ENCODE measurements around the gene SFMBT1.

DNA sequence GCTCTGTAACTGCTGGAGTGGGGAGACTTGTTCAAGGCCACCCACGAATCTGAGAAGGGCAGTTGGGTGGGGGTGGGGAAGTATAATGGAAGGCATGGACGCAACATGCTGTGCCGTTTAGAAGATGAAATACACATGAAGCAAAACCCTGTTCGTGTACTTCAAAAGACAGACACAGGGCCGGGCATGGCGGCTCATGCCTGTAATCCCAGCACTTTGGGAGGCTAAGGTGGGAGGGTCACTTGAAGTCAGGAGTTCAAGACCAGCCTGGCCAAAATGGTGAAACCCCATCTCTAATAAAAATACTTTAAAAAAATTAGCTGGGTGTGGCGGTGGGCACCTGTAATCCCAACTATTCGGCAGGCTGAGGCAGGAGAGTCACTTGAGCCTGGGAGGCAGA is 36.9 kb upstream of the SFMBT1 start:
- TF ChIP-seq, protein P1, sequence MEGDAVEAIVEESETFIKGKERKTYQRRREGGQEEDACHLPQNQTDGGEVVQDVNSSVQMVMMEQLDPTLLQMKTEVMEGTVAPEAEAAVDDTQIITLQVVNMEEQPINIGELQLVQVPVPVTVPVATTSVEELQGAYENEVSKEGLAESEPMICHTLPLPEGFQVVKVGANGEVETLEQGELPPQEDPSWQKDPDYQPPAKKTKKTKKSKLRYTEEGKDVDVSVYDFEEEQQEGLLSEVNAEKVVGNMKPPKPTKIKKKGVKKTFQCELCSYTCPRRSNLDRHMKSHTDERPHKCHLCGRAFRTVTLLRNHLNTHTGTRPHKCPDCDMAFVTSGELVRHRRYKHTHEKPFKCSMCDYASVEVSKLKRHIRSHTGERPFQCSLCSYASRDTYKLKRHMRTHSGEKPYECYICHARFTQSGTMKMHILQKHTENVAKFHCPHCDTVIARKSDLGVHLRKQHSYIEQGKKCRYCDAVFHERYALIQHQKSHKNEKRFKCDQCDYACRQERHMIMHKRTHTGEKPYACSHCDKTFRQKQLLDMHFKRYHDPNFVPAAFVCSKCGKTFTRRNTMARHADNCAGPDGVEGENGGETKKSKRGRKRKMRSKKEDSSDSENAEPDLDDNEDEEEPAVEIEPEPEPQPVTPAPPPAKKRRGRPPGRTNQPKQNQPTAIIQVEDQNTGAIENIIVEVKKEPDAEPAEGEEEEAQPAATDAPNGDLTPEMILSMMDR (IDR thresholded peaks at IDR 0.05): no peak
- no peak for TF ChIP-seq POLR2A (IDR thresholded peaks at IDR 0.05)

Measured in heart left ventricle (tissue), 13 donors.